OCI-LY1 (cell line): ENCODE measurements around the gene SCYGR7.
"Not testable (repeated sequence)": the region's sequence is repeated elsewhere in the genome, so short reads cannot be mapped to it uniquely, and the experiment has no call there.

Experiments
- H2AFZ ChIP-seq: fragments of 200-600 bp; sonication (generic), shearing (Covaris generic); 2 replicates; pipeline ENCODE4 v1.6.0; 2014; ENCODE audit warnings: antibody characterized with exemption, mild to moderate bottlenecking, low read length
- H3F3A ChIP-seq: fragments of 200-600 bp; sonication (generic), shearing (Covaris generic); 2 replicates; pipeline ENCODE4 v1.6.0; 2014; ENCODE audit warnings: mild to moderate bottlenecking, antibody characterized with exemption, low read length, moderate library complexity; ENCODE audit not compliant: insufficient read depth
- H3K27ac ChIP-seq: fragments of 200-600 bp; sonication (generic); 2 replicates; pipeline ENCODE4 v1.5.1; 2014; ENCODE audit warnings: low read length, mixed run types, mild to moderate bottlenecking, low read depth; ENCODE audit not compliant: poor library complexity, severe bottlenecking
- H3K27me3 ChIP-seq: fragments of 200-600 bp; sonication (generic); 2 replicates; pipeline ENCODE4 v1.6.0; 2014; ENCODE audit warnings: antibody characterized with exemption, mild to moderate bottlenecking, low read length, moderate library complexity; ENCODE audit not compliant: insufficient read depth
- H3K36me3 ChIP-seq: fragments of 200-600 bp; sonication (generic); 2 replicates; pipeline ENCODE4 v1.6.1; 2014; ENCODE audit warnings: mild to moderate bottlenecking, antibody characterized with exemption, low read length, moderate library complexity, mixed read lengths; ENCODE audit not compliant: insufficient read depth
- H3K4me1 ChIP-seq: fragments of 200-600 bp; sonication (generic); 2 replicates; pipeline ENCODE4 v1.5.1; 2014; ENCODE audit warnings: mild to moderate bottlenecking, low read length, moderate library complexity; ENCODE audit not compliant: insufficient read depth, severe bottlenecking
- H3K4me2 ChIP-seq: fragments of 200-600 bp; sonication (generic), shearing (Covaris generic); 2 replicates; pipeline ENCODE4 v1.6.1; 2014; ENCODE audit warnings: low read length
- H3K4me3 ChIP-seq: fragments of 200-600 bp; sonication (generic); 2 replicates; pipeline ENCODE4 v1.5.1; 2014; ENCODE audit warnings: low read length, low read depth, mild to moderate bottlenecking, mixed read lengths; ENCODE audit not compliant: poor library complexity, severe bottlenecking
- H3K79me2 ChIP-seq: fragments of 200-600 bp; shearing (Covaris generic); 2 replicates; pipeline ENCODE4 v1.6.1; 2016; ENCODE audit warnings: mixed run types, low read length, mixed read lengths; ENCODE audit not compliant: insufficient read depth
- H3K9ac ChIP-seq: fragments of 200-600 bp; sonication (generic), shearing (Covaris generic); 2 replicates; pipeline ENCODE4 v1.6.1; 2014; ENCODE audit warnings: mild to moderate bottlenecking, low read length, mixed read lengths
- H3K9me2 ChIP-seq: fragments of 200-600 bp; sonication (generic), shearing (Covaris generic); 2 replicates; pipeline ENCODE4 v1.6.1; 2014; ENCODE audit warnings: low read depth, mild to moderate bottlenecking, low read length, mixed read lengths
- H3K9me3 ChIP-seq: fragments of 200-600 bp; shearing (Covaris generic); 2 replicates; pipeline ENCODE4 v1.6.1; 2014; ENCODE audit warnings: low read length, mixed read lengths
- H4K20me1 ChIP-seq: fragments of 200-600 bp; sonication (generic), shearing (Covaris generic); 2 replicates; pipeline ENCODE4 v1.6.0; 2016; ENCODE audit warnings: mild to moderate bottlenecking, low read length; ENCODE audit not compliant: insufficient read depth
- EZH2 ChIP-seq: fragments of 200-600 bp; sonication (generic), shearing (Covaris generic); IDR thresholded peaks from 2 replicates; pipeline ENCODE4 v1.8.0; 2017; ENCODE audit warnings: borderline replicate concordance, mixed run types, mild to moderate bottlenecking, antibody characterized with exemption, low read length, moderate library complexity, mixed read lengths
- TF ChIP-seq, protein P1 (sequence below): fragments of 200-600 bp; sonication (generic), shearing (Covaris generic); IDR thresholded peaks from 2 replicates; pipeline ENCODE4 v1.5.1; 2017; ENCODE audit warnings: mild to moderate bottlenecking, antibody characterized with exemption, low read length, moderate library complexity, mixed read lengths

Gene SCYGR7

DNA sequence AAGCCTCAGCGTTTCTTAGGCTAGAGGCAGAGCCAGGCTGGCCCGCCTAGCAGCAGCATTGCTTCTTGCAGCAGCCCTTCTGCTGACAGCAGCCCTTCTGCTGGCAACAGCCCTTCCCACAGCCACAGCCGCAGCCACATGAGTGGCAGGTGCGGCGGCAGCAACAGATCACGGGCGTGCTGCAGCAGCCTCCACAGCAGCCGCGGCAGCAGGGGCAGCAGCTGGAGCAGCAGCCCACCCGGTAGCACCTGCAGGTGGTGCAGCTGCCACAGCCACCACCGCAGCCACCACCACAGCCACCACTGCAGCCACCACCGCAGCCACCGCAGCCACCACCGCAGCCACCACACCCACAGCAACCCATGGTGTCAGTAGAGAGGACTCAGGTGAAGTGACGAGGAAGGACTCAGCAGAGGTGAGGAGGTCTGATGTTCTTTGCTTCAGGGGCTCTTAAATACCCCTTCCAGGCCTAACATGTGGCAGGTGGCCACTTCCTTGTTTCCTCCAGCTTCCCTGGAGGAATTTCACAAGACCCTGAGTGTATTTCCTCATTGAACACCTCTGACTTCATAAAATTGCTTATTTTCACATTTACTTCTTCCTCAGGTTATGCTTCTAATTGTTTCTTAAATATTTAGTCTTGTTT lies 3.6 kb upstream of the SCYGR7 start, which contains the start of gene SCYGR6:
Gene SCYGR6, minus strand, starts transcription at position 364 of the 646 bp plus-strand sequence. Its CDS starts 0 bp downstream, at position 364.
- Histone ChIP-seq H3K4me3 (no peak within 1 kb of the TSS), H3K4me2 (no peak within 1 kb of the TSS), H3K36me3 (no peaks in the 10 kb centered on the region), H3F3A (no peaks in the 10 kb centered on the region), H4K20me1 (no peaks in the 10 kb centered on the region), H2AFZ (no peak within 1 kb of the TSS), H3K27ac (no peak within 1 kb of the TSS), H3K9ac (no peak within 1 kb of the TSS), H3K4me1 (no peaks in the 10 kb centered on the region), H3K9me3 (no peaks in the 10 kb centered on the region), H3K79me2 (no peaks in the 10 kb centered on the region), H3K27me3 (no peaks in the 10 kb centered on the region), H3K9me2 (no peaks in the 10 kb centered on the region)
- TF ChIP-seq, protein P1, sequence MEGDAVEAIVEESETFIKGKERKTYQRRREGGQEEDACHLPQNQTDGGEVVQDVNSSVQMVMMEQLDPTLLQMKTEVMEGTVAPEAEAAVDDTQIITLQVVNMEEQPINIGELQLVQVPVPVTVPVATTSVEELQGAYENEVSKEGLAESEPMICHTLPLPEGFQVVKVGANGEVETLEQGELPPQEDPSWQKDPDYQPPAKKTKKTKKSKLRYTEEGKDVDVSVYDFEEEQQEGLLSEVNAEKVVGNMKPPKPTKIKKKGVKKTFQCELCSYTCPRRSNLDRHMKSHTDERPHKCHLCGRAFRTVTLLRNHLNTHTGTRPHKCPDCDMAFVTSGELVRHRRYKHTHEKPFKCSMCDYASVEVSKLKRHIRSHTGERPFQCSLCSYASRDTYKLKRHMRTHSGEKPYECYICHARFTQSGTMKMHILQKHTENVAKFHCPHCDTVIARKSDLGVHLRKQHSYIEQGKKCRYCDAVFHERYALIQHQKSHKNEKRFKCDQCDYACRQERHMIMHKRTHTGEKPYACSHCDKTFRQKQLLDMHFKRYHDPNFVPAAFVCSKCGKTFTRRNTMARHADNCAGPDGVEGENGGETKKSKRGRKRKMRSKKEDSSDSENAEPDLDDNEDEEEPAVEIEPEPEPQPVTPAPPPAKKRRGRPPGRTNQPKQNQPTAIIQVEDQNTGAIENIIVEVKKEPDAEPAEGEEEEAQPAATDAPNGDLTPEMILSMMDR = no peak
- TF ChIP-seq EZH2 = no peak

DNA sequence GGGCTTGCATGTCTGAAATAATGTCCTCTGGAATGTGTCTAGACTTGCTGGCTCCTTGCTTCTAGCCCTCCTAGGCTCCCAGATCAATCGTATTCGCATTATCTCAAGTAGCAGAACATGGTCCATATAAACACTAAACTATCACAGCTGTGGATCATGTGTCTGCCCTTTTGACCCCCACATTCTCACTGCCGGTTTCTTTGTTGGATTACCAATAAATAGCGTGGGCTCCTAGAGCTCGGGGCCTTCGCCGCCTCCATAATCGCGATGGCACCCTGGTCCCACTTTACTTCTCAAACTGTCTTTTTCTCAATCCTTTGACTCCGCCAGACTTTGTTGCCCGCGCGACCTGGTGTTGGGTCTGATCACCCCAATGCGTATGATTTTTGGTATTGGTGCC lies 11.2 kb downstream of the SCYGR7 start:
- Histone ChIP-seq H2AFZ (no peak overlapping the region), H3K4me2 (no peak overlapping the region), H3K4me3 (no peak overlapping the region), H3K4me1 (no peaks in the 10 kb centered on the region), H3K27ac (no peak overlapping the region), H3K36me3 (no peaks in the 10 kb centered on the region), H3F3A (no peaks in the 10 kb centered on the region), H3K9ac (no peak overlapping the region), H3K9me2 (no peaks in the 10 kb centered on the region), H4K20me1 (no peaks in the 10 kb centered on the region), H3K79me2 (no peaks in the 10 kb centered on the region), H3K27me3 (no peaks in the 10 kb centered on the region), H3K9me3 (no peaks in the 10 kb centered on the region)
- no peak for TF ChIP-seq EZH2
- TF ChIP-seq, protein P1 = no peak

DNA sequence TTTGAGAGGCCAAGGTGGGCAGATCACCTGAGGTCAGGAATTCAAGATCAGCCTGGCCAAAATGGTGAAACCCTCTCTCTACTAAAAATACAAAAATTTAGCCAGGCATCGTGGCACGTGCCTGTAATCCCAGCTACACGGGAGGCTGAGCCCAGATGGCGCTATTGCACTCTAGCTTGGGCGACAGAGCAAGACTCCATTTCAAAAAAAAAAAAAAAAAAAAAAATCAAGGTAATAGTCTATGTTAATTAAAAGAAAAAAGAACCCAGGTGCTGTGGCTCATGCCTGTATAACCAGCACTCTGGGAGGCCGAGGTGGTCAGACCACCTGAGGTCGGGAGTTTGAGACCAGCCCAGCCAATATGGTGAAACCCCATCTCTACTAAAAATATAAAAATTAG lies 12.6 kb downstream of the SCYGR7 start:
- not testable (repeated sequence) for H3K4me1 ChIP-seq, H3F3A ChIP-seq, H3K9me3 ChIP-seq, H3K79me2 ChIP-seq, H3K27me3 ChIP-seq, H3K4me3 ChIP-seq, H2AFZ ChIP-seq, H3K9me2 ChIP-seq, H3K27ac ChIP-seq, H3K4me2 ChIP-seq, H3K36me3 ChIP-seq, H3K9ac ChIP-seq, H4K20me1 ChIP-seq
- TF ChIP-seq, protein P1 = peak; percentile 27
